Smooth muscle cell (in vitro differentiated cells): ENCODE results near the gene PCSK4. TPM values are rescaled to one million over a fixed set of nuclear protein-coding genes. Genes with fewer than 3 reads are reported as not detected.
A peak's percentile ranks its signal among the peaks of the same experiment; 100 is the strongest.
"Not testable (repeated sequence)": the region's sequence is repeated elsewhere in the genome, so short reads cannot be mapped to it uniquely, and the experiment has no call there.

Experiments used
- DNase-seq: peaks from one replicate; lab custom pipeline; 2025; ENCODE audit not compliant: unreplicated experiment; lab: John Stamatoyannopoulos, UW
- H2AFZ ChIP-seq: fragments of 200-600 bp; sonication (generic); 2 replicates; pipeline ENCODE4 v1.6.0; 2016; ENCODE audit warnings: antibody characterized with exemption, low read depth, mild to moderate bottlenecking
- H3F3A ChIP-seq: fragments of 200-600 bp; sonication (generic); 2 replicates; pipeline ENCODE4 v1.6.0; 2017; ENCODE audit warnings: antibody characterized with exemption, low read depth
- H3K27ac ChIP-seq: fragments of 200-600 bp; sonication (generic); 2 replicates; pipeline ENCODE4 v1.5.1; 2016; ENCODE audit warnings: low read depth, mild to moderate bottlenecking
- H3K27me3 ChIP-seq: fragments of 200-600 bp; sonication (generic); 2 replicates; pipeline ENCODE4 v1.6.1; 2016; ENCODE audit warnings: low read depth, mild to moderate bottlenecking
- H3K36me3 ChIP-seq: fragments of 200-600 bp; sonication (generic); 2 replicates; pipeline ENCODE4 v1.5.1; 2016; ENCODE audit warnings: low read depth
- H3K4me1 ChIP-seq: fragments of 200-600 bp; sonication (generic); 2 replicates; pipeline ENCODE4 v1.5.1; 2016; ENCODE audit warnings: low read depth
- H3K4me2 ChIP-seq: fragments of 200-600 bp; sonication (generic); 2 replicates; pipeline ENCODE4 v1.6.0; 2016; ENCODE audit warnings: mild to moderate bottlenecking
- H3K4me3 ChIP-seq: fragments of 200-600 bp; sonication (generic); 2 replicates; pipeline ENCODE4 v1.5.1; 2016; ENCODE audit warnings: mild to moderate bottlenecking
- H3K79me2 ChIP-seq: fragments of 200-600 bp; sonication (generic); 2 replicates; pipeline ENCODE4 v1.6.0; 2016; ENCODE audit warnings: low read depth, mild to moderate bottlenecking
- H3K9ac ChIP-seq: fragments of 200-600 bp; sonication (generic); 2 replicates; pipeline ENCODE4 v1.6.0; 2016; ENCODE audit warnings: low read depth
- H3K9me3 ChIP-seq: fragments of 200-600 bp; sonication (generic); replicated peaks from 2 replicates; pipeline ENCODE4 v1.5.1; 2016; ENCODE audit warnings: low read depth
- H4K20me1 ChIP-seq: fragments of 200-600 bp; sonication (generic); 2 replicates; pipeline ENCODE4 v1.6.0; 2016; ENCODE audit warnings: low read depth
- CTCF ChIP-seq: fragments of 200-600 bp; sonication (generic); IDR thresholded peaks from 2 replicates; pipeline ENCODE4 v1.5.1; 2017; ENCODE audit warnings: borderline replicate concordance, mild to moderate bottlenecking, antibody characterized with exemption; ENCODE audit not compliant: insufficient read depth, poor library complexity, severe bottlenecking
- WGBS: methylation state at CpG from one replicate; pipeline ENCODE4 v1.1.7; 2016; ENCODE audit warnings: low lambda C conversion rate; 5-methylcytosine and 5-hydroxymethylcytosine counted together
- polyA plus RNA-seq: library from polyadenylated mRNA; unstranded; fragments of >200 nt; fragmentation: Nextera tagmentation; extraction: Ambion mirVana; gene quantifications from 2 replicates; pipeline ENCODE4 v1.2.1, GENCODE V29; 2016
- total RNA-seq: library from RNA; depleted of rRNA; stranded (reverse); fragments of >200 nt; gene quantifications from 2 replicates; pipeline ENCODE4 v1.2.3, GENCODE V29; 2014

Gene PCSK4
- total and polyA plus RNA-seq, 2 experiments from 2014 or later, result 1.7 to 8.7 TPM

- no peak overlapping the region for H2AFZ ChIP-seq
- no peak overlapping the region for H3K27ac ChIP-seq
- no peak for DNase-seq
- peaks cover 8% of the 10 kb centered on the region for H3K4me1 ChIP-seq
- H3K9ac ChIP-seq, result no peak overlapping the region
- H3K9me3 ChIP-seq, result no peaks in the 10 kb centered on the region
- H3F3A ChIP-seq, result peaks cover 2% of the 10 kb centered on the region
- H3K4me3 ChIP-seq, result peak overlapping the region; percentile 17
- WGBS, result 62% methylated on average over 14 of the region's 14 CpGs
- peaks cover 7% of the 10 kb centered on the region for H3K27me3 ChIP-seq
- no peak for TF ChIP-seq CTCF
- no peaks in the 10 kb centered on the region for H4K20me1 ChIP-seq
- no peaks in the 10 kb centered on the region for H3K36me3 ChIP-seq
- H3K4me2 ChIP-seq, result peak overlapping the region; percentile 74
- no peaks in the 10 kb centered on the region for H3K79me2 ChIP-seq
These were observed 12.4 kb upstream of the PCSK4 start for GRCh38 chr19:1502433-1503088.

DNA sequence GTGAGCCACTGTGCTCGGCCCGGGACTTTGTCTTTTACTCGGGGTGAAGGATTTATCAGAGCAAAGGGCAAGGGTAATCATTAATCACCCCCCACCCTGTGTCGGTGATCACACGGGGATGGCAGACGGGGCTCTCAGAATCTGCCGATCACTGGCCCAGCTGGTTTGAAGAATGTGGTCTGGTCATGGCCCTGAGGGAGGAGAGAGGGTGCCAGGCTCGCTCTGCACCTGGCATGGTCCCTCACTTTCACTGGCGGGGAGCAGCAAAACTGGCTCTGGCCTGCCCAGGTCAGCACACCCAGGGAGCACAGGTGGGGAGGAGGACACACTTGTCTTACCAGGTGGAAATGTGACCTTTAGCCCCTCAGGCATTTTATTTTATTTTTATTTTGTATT lies 11.0 kb upstream of the PCSK4 start:
- no peak for DNase-seq
- Histone ChIP-seq H3F3A (peaks cover 2% of the 10 kb centered on the region), H2AFZ (no peak overlapping the region), H4K20me1 (no peaks in the 10 kb centered on the region), H3K27me3 (peaks cover 7% of the 10 kb centered on the region), H3K9me3 (no peaks in the 10 kb centered on the region), H3K27ac (no peak overlapping the region), H3K9ac (no peak overlapping the region), H3K36me3 (no peaks in the 10 kb centered on the region), H3K4me3 (no peak overlapping the region), H3K4me1 (peaks cover 8% of the 10 kb centered on the region), H3K79me2 (no peaks in the 10 kb centered on the region), H3K4me2 (no peak overlapping the region)
- no peak for TF ChIP-seq CTCF
- WGBS, result 90% methylated on average over 9 of the region's 9 CpGs

- H3K4me1 ChIP-seq, H3K27ac ChIP-seq, H3K79me2 ChIP-seq, H3F3A ChIP-seq, DNase-seq, H2AFZ ChIP-seq, H4K20me1 ChIP-seq, H3K9ac ChIP-seq, H3K4me2 ChIP-seq, H3K36me3 ChIP-seq, H3K9me3 ChIP-seq, H3K27me3 ChIP-seq, H3K4me3 ChIP-seq: not testable (repeated sequence)
- no CpG with 5 or more reads among the region's 34 CpGs for WGBS
These were observed 9.1 kb upstream of the PCSK4 start for GRCh38 chr19:1499231-1499630.

- Histone ChIP-seq H3K27ac (no peak overlapping the region), H3K36me3 (no peaks in the 10 kb centered on the region), H3K9ac (no peak overlapping the region), H3K79me2 (no peaks in the 10 kb centered on the region), H3K27me3 (no peaks in the 10 kb centered on the region), H3K4me1 (no peaks in the 10 kb centered on the region), H3K4me3 (no peak overlapping the region), H3F3A (peaks cover 1% of the 10 kb centered on the region), H4K20me1 (no peaks in the 10 kb centered on the region), H3K4me2 (no peak overlapping the region), H2AFZ (no peak overlapping the region), H3K9me3 (no peaks in the 10 kb centered on the region)
- DNase-seq, result no peak
- 93% methylated on average over 25 of the region's 25 CpGs for WGBS
- no peak for TF ChIP-seq CTCF
These were observed 7.6 kb upstream of the PCSK4 start for GRCh38 chr19:1497578-1498235.
